ENCODE results near the gene PCYT1A.

Gene PCYT1A

GRCh38 chr3:196287440-196288140 lies at the start of gene PCYT1A:
PCYT1A (minus strand) TSS chr3:196287726; CDS start chr3:196270531, 17,195 bp downstream.
- peak within 1 kb of the TSS; percentile 90 to 100 for H3K4me3 ChIP-seq (ENCODE audit: low read length in 2 of 2)
- H3K4me1 ChIP-seq (ENCODE audit: control insufficient read depth, insufficient read depth, low read length): peaks cover 18% of the 10 kb centered on the region
- H3K27me3 ChIP-seq (ENCODE audit: control insufficient read depth in 1 of 2, insufficient read depth in 2 of 2, low read length in 2 of 2): no peaks in the 10 kb centered on the region
- no peaks in the 10 kb centered on the region for H3K36me3 ChIP-seq (ENCODE audit: control insufficient read depth in 2 of 2, insufficient read depth in 2 of 2, low read length in 2 of 2)
- H3K9me3 ChIP-seq (ENCODE audit: control insufficient read depth in 2 of 2, low read length in 2 of 2): no peaks in the 10 kb centered on the region
- H3K27ac ChIP-seq (ENCODE audit: low read length): peak within 1 kb of the TSS; percentile 86
- H3K9ac ChIP-seq (ENCODE audit: low read length in 2 of 2): peak within 1 kb of the TSS; percentile 93 to 97

- Histone ChIP-seq H3K27ac (ENCODE audit: low read length) (no peak overlapping the region), H3K4me1 (ENCODE audit: control insufficient read depth, insufficient read depth, low read length) (no peaks in the 10 kb centered on the region), H3K9me3 (ENCODE audit: control insufficient read depth in 2 of 2, low read length in 2 of 2) (no peaks in the 10 kb centered on the region), H3K36me3 (ENCODE audit: control insufficient read depth in 2 of 2, insufficient read depth in 2 of 2, low read length in 2 of 2) (no peaks in the 10 kb centered on the region), H3K27me3 (ENCODE audit: control insufficient read depth in 1 of 2, insufficient read depth in 2 of 2, low read length in 2 of 2) (peaks cover 2% of the 10 kb centered on the region in 2 donors), H3K4me3 (ENCODE audit: low read length in 2 of 2) (no peak overlapping the region), H3K9ac (ENCODE audit: low read length in 2 of 2) (no peak overlapping the region)
These were observed 49.0 kb upstream of the PCYT1A start for GRCh38 chr3:196336319-196337145.

GRCh38 chr3:196335503-196335948 lies 48.0 kb upstream of the PCYT1A start:
- Histone ChIP-seq H3K9ac (ENCODE audit: low read length in 2 of 2) (no peak overlapping the region), H3K9me3 (ENCODE audit: control insufficient read depth in 2 of 2, low read length in 2 of 2) (no peaks in the 10 kb centered on the region), H3K36me3 (ENCODE audit: control insufficient read depth in 2 of 2, insufficient read depth in 2 of 2, low read length in 2 of 2) (no peaks in the 10 kb centered on the region), H3K4me1 (ENCODE audit: control insufficient read depth, insufficient read depth, low read length) (no peaks in the 10 kb centered on the region), H3K27me3 (ENCODE audit: control insufficient read depth in 1 of 2, insufficient read depth in 2 of 2, low read length in 2 of 2) (peaks cover 0 to 2% of the 10 kb centered on the region in 2 donors), H3K4me3 (ENCODE audit: low read length in 2 of 2) (no peak overlapping the region), H3K27ac (ENCODE audit: low read length) (no peak overlapping the region)

GRCh38 chr3:196334982-196335381 lies 47.5 kb upstream of the PCYT1A start:
- no peaks in the 10 kb centered on the region for H3K9me3 ChIP-seq (ENCODE audit: control insufficient read depth in 2 of 2, low read length in 2 of 2)
- H3K4me3 ChIP-seq (ENCODE audit: low read length in 2 of 2): no peak overlapping the region
- H3K9ac ChIP-seq (ENCODE audit: low read length in 2 of 2): no peak overlapping the region
- no peaks in the 10 kb centered on the region for H3K4me1 ChIP-seq (ENCODE audit: control insufficient read depth, insufficient read depth, low read length)
- H3K36me3 ChIP-seq (ENCODE audit: control insufficient read depth in 2 of 2, insufficient read depth in 2 of 2, low read length in 2 of 2): no peaks in the 10 kb centered on the region
- H3K27me3 ChIP-seq (ENCODE audit: control insufficient read depth in 1 of 2, insufficient read depth in 2 of 2, low read length in 2 of 2): peaks cover 0 to 2% of the 10 kb centered on the region in 2 donors
- no peak overlapping the region for H3K27ac ChIP-seq (ENCODE audit: low read length)

- Histone ChIP-seq H3K36me3 (ENCODE audit: control insufficient read depth in 2 of 2, insufficient read depth in 2 of 2, low read length in 2 of 2) (no peaks in the 10 kb centered on the region), H3K9me3 (ENCODE audit: control insufficient read depth in 2 of 2, low read length in 2 of 2) (no peaks in the 10 kb centered on the region), H3K27ac (ENCODE audit: low read length) (no peak overlapping the region), H3K4me1 (ENCODE audit: control insufficient read depth, insufficient read depth, low read length) (no peaks in the 10 kb centered on the region), H3K9ac (ENCODE audit: low read length in 2 of 2) (no peak overlapping the region), H3K4me3 (ENCODE audit: low read length in 2 of 2) (no peak overlapping the region), H3K27me3 (ENCODE audit: control insufficient read depth in 1 of 2, insufficient read depth in 2 of 2, low read length in 2 of 2) (no peaks in the 10 kb centered on the region)
These were observed 44.6 kb upstream of the PCYT1A start for GRCh38 chr3:196332168-196332567.

GRCh38 chr3:196327405-196327804 lies 39.9 kb upstream of the PCYT1A start:
- Histone ChIP-seq H3K27me3 (ENCODE audit: control insufficient read depth in 1 of 2, insufficient read depth in 2 of 2, low read length in 2 of 2) (peaks cover 0 to 7% of the 10 kb centered on the region in 2 donors), H3K9ac (ENCODE audit: low read length in 2 of 2) (no peak overlapping the region), H3K4me3 (ENCODE audit: low read length in 2 of 2) (no peak overlapping the region), H3K27ac (ENCODE audit: low read length) (no peak overlapping the region), H3K9me3 (ENCODE audit: control insufficient read depth in 2 of 2, low read length in 2 of 2) (no peaks in the 10 kb centered on the region), H3K4me1 (ENCODE audit: control insufficient read depth, insufficient read depth, low read length) (no peaks in the 10 kb centered on the region), H3K36me3 (ENCODE audit: control insufficient read depth in 2 of 2, insufficient read depth in 2 of 2, low read length in 2 of 2) (no peaks in the 10 kb centered on the region)

- Histone ChIP-seq H3K27ac (ENCODE audit: low read length) (no peak overlapping the region), H3K9ac (ENCODE audit: low read length in 2 of 2) (no peak overlapping the region), H3K4me3 (ENCODE audit: low read length in 2 of 2) (no peak overlapping the region), H3K27me3 (ENCODE audit: control insufficient read depth in 1 of 2, insufficient read depth in 2 of 2, low read length in 2 of 2) (peaks cover 0 to 7% of the 10 kb centered on the region in 2 donors), H3K9me3 (ENCODE audit: control insufficient read depth in 2 of 2, low read length in 2 of 2) (no peaks in the 10 kb centered on the region), H3K4me1 (ENCODE audit: control insufficient read depth, insufficient read depth, low read length) (no peaks in the 10 kb centered on the region), H3K36me3 (ENCODE audit: control insufficient read depth in 2 of 2, insufficient read depth in 2 of 2, low read length in 2 of 2) (no peaks in the 10 kb centered on the region)
These were observed 39.4 kb upstream of the PCYT1A start for GRCh38 chr3:196326936-196327335.

- no peaks in the 10 kb centered on the region for H3K36me3 ChIP-seq (ENCODE audit: control insufficient read depth in 2 of 2, insufficient read depth in 2 of 2, low read length in 2 of 2)
These were observed 36.2 kb upstream of the PCYT1A start for GRCh38 chr3:196323691-196324090.

GRCh38 chr3:196323016-196323415 lies 35.5 kb upstream of the PCYT1A start:
- no peaks in the 10 kb centered on the region for H3K9me3 ChIP-seq (ENCODE audit: control insufficient read depth in 2 of 2, low read length in 2 of 2)

More at GRCh38 chr3:196323691-196324090, 36.2 kb upstream of the PCYT1A start:
- H3K4me1 ChIP-seq (ENCODE audit: control insufficient read depth, insufficient read depth, low read length): no peaks in the 10 kb centered on the region
- H3K4me3 ChIP-seq (ENCODE audit: low read length in 2 of 2): no peak overlapping the region
- peaks cover 0 to 7% of the 10 kb centered on the region in 2 donors for H3K27me3 ChIP-seq (ENCODE audit: control insufficient read depth in 1 of 2, insufficient read depth in 2 of 2, low read length in 2 of 2)
- H3K9me3 ChIP-seq (ENCODE audit: control insufficient read depth in 2 of 2, low read length in 2 of 2): no peaks in the 10 kb centered on the region
- no peak overlapping the region for H3K9ac ChIP-seq (ENCODE audit: low read length in 2 of 2)
- no peak overlapping the region for H3K27ac ChIP-seq (ENCODE audit: low read length)

GRCh38 chr3:196321162-196321561 lies 33.6 kb upstream of the PCYT1A start:
- no peaks in the 10 kb centered on the region for H3K27me3 ChIP-seq (ENCODE audit: control insufficient read depth in 1 of 2, insufficient read depth in 2 of 2, low read length in 2 of 2)
- H3K9ac ChIP-seq (ENCODE audit: low read length in 2 of 2): no peak overlapping the region
- no peaks in the 10 kb centered on the region for H3K36me3 ChIP-seq (ENCODE audit: control insufficient read depth in 2 of 2, insufficient read depth in 2 of 2, low read length in 2 of 2)
- H3K9me3 ChIP-seq (ENCODE audit: control insufficient read depth in 2 of 2, low read length in 2 of 2): no peaks in the 10 kb centered on the region
- no peak overlapping the region for H3K4me3 ChIP-seq (ENCODE audit: low read length in 2 of 2)
- no peaks in the 10 kb centered on the region for H3K4me1 ChIP-seq (ENCODE audit: control insufficient read depth, insufficient read depth, low read length)
- no peak overlapping the region for H3K27ac ChIP-seq (ENCODE audit: low read length)

More at GRCh38 chr3:196323016-196323415, 35.5 kb upstream of the PCYT1A start:
- peaks cover 0 to 7% of the 10 kb centered on the region in 2 donors for H3K27me3 ChIP-seq (ENCODE audit: control insufficient read depth in 1 of 2, insufficient read depth in 2 of 2, low read length in 2 of 2)
- no peaks in the 10 kb centered on the region for H3K4me1 ChIP-seq (ENCODE audit: control insufficient read depth, insufficient read depth, low read length)
- H3K4me3 ChIP-seq (ENCODE audit: low read length in 2 of 2): no peak overlapping the region
- H3K36me3 ChIP-seq (ENCODE audit: control insufficient read depth in 2 of 2, insufficient read depth in 2 of 2, low read length in 2 of 2): no peaks in the 10 kb centered on the region
- no peak overlapping the region for H3K27ac ChIP-seq (ENCODE audit: low read length)
- H3K9ac ChIP-seq (ENCODE audit: low read length in 2 of 2): no peak overlapping the region
